Measurements from ENCODE around the gene GNB3. TPM values are rescaled to one million over a fixed set of nuclear protein-coding genes. Genes with fewer than 3 reads are reported as not detected.

The GNB3 gene
- total RNA-seq (10 to 100 TPM in 2 of 10 donors, 1 to 10 TPM in 8; 2.4 to 14.6 (median 7.5) TPM), polyA plus RNA-seq (10 to 100 TPM in 1 of 2 donors, 1 to 10 TPM in 1; 1.9 to 15.0 TPM)
- long read RNA-seq, donor 1 = 0 reads
- long read RNA-seq, donor 2, partial matches to known transcripts = 0 of 3 reads
- long read RNA-seq, donor 2, other reads (novel, unspliced or antisense) = 1 of 3 reads
- long read RNA-seq, donor 3, partial matches to known transcripts = 1 of 3 reads
- long read RNA-seq, donor 3, other reads (novel, unspliced or antisense) = 0 of 3 reads

- Histone ChIP-seq H3K4me3 (no peak within 1 kb of the TSS), H3K27me3 (no peaks in the 10 kb centered on the region), H3K9me3 (no peaks in the 10 kb centered on the region), H3K27ac (peak within 1 kb of the TSS in 4 of 10 donors; percentile 46 to 71 (median 66)), H3K36me3 (peaks cover 0 to 86% (median 34%) of the 10 kb centered on the region in 9 donors), H3K4me1 (peaks cover 0 to 32% (median 0%) of the 10 kb centered on the region in 9 donors)
- 56 to 66% methylated on average over 24 of the region's 24 CpGs for WGBS, 2 donors
- peak; percentile 41 to 84 (median 71) for ATAC-seq
- DNase-seq = peak in 1 of 2 donors; percentile 59
- intact Hi-C loops (cut with DNase I) = no loop called here
- no peak for TF ChIP-seq CTCF (IDR thresholded peaks at IDR 0.05)
Observed at GRCh38 chr12:6840761-6841515, at the start of gene GNB3. Gene GNB3, plus strand, starts transcription at chr12:6840925. Its CDS starts 363 bp downstream, at chr12:6841288.

GRCh38 chr12:6791931-6792520 lies 48.7 kb upstream of the GNB3 start:
- Histone ChIP-seq H3K4me1 (peaks cover 0 to 28% (median 6%) of the 10 kb centered on the region in 9 donors), H3K9me3 (no peaks in the 10 kb centered on the region), H3K36me3 (peaks cover 0 to 23% (median 0%) of the 10 kb centered on the region in 9 donors), H3K4me3 (peak overlapping the region in 5 of 10 donors; percentile 13 to 56 (median 20)), H3K27ac (peak overlapping the region in 3 of 10 donors; percentile 16 to 86 (median 31)), H3K27me3 (peaks cover 0 to 4% (median 0%) of the 10 kb centered on the region in 7 donors)
- DNase-seq (no peak), ATAC-seq (no peak)
- intact Hi-C loops (cut with DNase I) = no loop called here
- 80 to 82% methylated on average over 13 of the region's 13 CpGs for WGBS, 2 donors
- TF ChIP-seq CTCF (IDR thresholded peaks at IDR 0.05) = no peak

- Histone ChIP-seq H3K36me3 (peaks cover 0 to 23% (median 0%) of the 10 kb centered on the region in 9 donors), H3K4me1 (peaks cover 0 to 22% (median 0%) of the 10 kb centered on the region in 9 donors), H3K9me3 (no peaks in the 10 kb centered on the region), H3K27ac (peak overlapping the region in 3 of 10 donors; percentile 16 to 86 (median 31)), H3K4me3 (peak overlapping the region in 4 of 10 donors; percentile 15 to 56 (median 22)), H3K27me3 (peaks cover 0 to 4% (median 0%) of the 10 kb centered on the region in 7 donors)
- WGBS, 2 donors = 31 to 33% methylated on average over 12 of the region's 12 CpGs
- ATAC-seq (peak; percentile 41 to 77 (median 62)), DNase-seq (peak in 1 of 2 donors; percentile 32)
- intact Hi-C loops (cut with DNase I) = no loop called here
- no peak for TF ChIP-seq CTCF (IDR thresholded peaks at IDR 0.05)
Observed at GRCh38 chr12:6792522-6793201, 48.1 kb upstream of the GNB3 start.

GRCh38 chr12:6795088-6795487 lies 45.6 kb upstream of the GNB3 start:
- no peak overlapping the region for H3K4me3 ChIP-seq
- DNase-seq (no peak), ATAC-seq (no peak)
- intact Hi-C loops (cut with DNase I) = no loop called here
- 53 to 72% methylated on average over 2 of the region's 2 CpGs for WGBS, 2 donors
- H3K9me3 ChIP-seq = no peaks in the 10 kb centered on the region
- H3K27ac ChIP-seq = no peak overlapping the region
- H3K4me1 ChIP-seq = peaks cover 0 to 13% (median 0%) of the 10 kb centered on the region in 9 donors
- peaks cover 0 to 36% (median 0%) of the 10 kb centered on the region in 9 donors for H3K36me3 ChIP-seq
- no peak for TF ChIP-seq CTCF (IDR thresholded peaks at IDR 0.05)
- peaks cover 0 to 4% (median 0%) of the 10 kb centered on the region in 7 donors for H3K27me3 ChIP-seq

Data from heart right ventricle (tissue), 16 donors.